ENCODE measurements around the gene STX17.

Gene STX17

GRCh38 chr9:99954819-99955218, 48.4 kb downstream of the STX17 start:
- in situ Hi-C loops (cut with MboI; ENCODE audit: low sequenced_read_pairs, unreplicated experiment): no loop called here
- peak; percentile 28 for DNase-seq (ENCODE audit: low spot score)
- TF ChIP-seq CTCF (IDR thresholded peaks at IDR 0.05; ENCODE audit: borderline replicate concordance, control extremely low read depth, extremely low read depth, insufficient read depth, missing control alignments): no peak

DNA sequence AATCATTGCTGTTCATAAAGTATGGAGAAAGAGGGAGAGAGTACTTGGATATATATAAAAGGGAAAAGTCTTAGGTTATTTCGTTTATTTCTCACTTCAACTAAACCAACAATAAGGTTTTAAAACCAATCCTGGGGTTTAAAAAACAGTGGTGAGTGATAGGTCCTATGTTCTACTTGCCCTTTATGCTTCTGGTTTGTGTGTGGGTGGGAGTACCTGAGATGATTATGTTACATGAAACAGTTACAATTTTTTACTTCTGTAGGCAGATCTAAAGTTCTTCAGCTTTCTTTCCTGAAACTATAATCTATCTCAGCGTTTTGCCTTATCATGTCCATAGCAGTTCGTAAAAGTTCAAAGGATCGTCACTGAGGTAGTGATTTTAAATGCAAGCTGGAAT, 49.2 kb downstream of the STX17 start:
- in situ Hi-C loops (cut with MboI; ENCODE audit: low sequenced_read_pairs, unreplicated experiment): no loop called here
- DNase-seq (ENCODE audit: low spot score): peak; percentile 9
- TF ChIP-seq CTCF (IDR thresholded peaks at IDR 0.05; ENCODE audit: borderline replicate concordance, control extremely low read depth, extremely low read depth, insufficient read depth, missing control alignments): no peak

DNA sequence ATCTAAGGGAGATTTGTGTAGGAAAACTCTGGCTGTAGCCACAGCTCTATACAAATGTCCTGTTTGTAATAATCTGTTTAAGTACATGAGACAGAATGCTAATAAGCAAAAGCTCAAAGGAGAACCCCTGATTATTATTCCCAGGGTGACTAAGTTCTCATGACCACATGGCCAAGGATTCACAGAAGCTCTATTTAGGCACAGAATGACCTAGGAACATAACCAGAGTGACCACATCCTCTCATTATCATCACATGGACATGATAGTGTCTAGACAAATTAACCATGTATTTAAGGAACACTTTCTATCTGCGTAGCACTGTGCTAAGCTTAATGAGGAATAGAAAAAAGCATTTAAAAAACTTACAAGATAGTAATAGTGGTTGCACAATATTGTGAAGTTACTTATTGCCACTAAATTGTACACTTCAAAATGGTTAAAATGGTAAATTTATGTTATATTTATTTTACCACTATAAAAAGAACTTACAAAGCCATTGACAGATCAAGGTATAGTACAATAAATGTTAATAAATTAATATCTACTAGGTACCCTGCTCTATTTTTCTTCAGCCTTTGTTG, 56.3 kb downstream of the STX17 start:
- in situ Hi-C loops (cut with MboI; ENCODE audit: low sequenced_read_pairs, unreplicated experiment): no loop called here
- no peak for DNase-seq (ENCODE audit: low spot score)
- TF ChIP-seq CTCF (IDR thresholded peaks at IDR 0.05; ENCODE audit: borderline replicate concordance, control extremely low read depth, extremely low read depth, insufficient read depth, missing control alignments): no peak

DNA sequence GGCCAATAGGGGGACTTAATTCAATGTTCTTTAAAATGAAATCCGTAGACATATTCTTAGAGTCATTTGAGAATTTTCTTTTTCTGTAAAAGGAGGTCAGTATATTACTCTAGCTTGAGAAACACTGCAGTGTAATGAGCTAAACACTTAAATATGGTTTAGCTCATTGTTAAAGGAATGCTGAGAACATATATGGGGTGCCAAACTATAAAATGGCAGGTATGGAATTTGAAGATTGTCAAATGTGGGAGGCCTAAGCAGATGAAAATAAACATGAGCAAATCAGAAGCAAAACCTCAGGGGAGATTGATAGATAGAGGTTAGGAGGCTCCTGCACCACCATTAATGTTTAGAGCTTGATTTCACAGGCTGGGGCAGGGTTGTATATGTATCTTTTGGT, 57.9 kb downstream of the STX17 start:
- DNase-seq (ENCODE audit: low spot score): no peak
- TF ChIP-seq CTCF (IDR thresholded peaks at IDR 0.05; ENCODE audit: borderline replicate concordance, control extremely low read depth, extremely low read depth, insufficient read depth, missing control alignments): no peak
- in situ Hi-C loops (cut with MboI; ENCODE audit: low sequenced_read_pairs, unreplicated experiment): no loop called here

DNA sequence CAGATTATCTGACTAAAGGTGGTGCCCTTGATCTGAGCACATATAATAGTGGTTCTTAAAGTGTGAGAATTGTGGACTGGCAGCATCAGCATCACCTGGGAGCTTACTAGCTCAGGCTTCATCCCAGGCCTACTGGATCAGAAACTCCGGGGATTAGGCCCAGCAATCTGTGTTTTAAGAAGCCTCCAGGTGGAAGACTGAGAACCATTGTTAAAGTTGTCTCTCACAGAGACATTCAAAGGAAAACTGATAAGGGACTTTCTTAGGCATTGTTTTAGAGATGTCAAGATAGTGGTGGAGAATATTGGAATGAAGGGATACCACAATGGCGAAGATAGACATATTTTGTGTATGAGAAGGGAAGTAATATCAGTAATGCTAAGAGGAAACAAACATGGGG, 59.5 kb downstream of the STX17 start:
- in situ Hi-C loops (cut with MboI; ENCODE audit: low sequenced_read_pairs, unreplicated experiment): no loop called here
- DNase-seq (ENCODE audit: low spot score): no peak
- no peak for TF ChIP-seq CTCF (IDR thresholded peaks at IDR 0.05; ENCODE audit: borderline replicate concordance, control extremely low read depth, extremely low read depth, insufficient read depth, missing control alignments)

GRCh38 chr9:99966716-99967115, 60.3 kb downstream of the STX17 start:
- in situ Hi-C loops (cut with MboI; ENCODE audit: low sequenced_read_pairs, unreplicated experiment): no loop called here
- TF ChIP-seq CTCF (IDR thresholded peaks at IDR 0.05; ENCODE audit: borderline replicate concordance, control extremely low read depth, extremely low read depth, insufficient read depth, missing control alignments): no peak
- DNase-seq (ENCODE audit: low spot score): no peak

DNA sequence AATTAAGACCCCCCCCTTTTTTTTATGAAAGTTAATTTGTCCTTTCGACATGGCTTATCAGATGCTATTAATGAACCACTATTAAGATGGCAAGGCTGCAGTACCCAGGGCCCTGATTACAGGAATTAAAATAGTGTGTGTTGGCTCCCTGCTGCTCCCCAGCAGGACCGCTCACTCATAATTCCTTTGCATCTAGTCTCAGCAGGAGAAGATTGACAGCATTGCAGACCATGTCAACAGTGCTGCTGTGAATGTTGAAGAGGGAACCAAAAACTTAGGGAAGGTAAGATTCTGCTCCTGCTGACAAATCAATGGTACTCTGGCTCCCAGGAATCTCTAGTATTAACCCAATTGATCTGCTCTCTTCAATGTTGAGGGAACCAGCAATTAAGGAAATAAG, 61.0 kb downstream of the STX17 start:
- no peak for TF ChIP-seq CTCF (IDR thresholded peaks at IDR 0.05; ENCODE audit: borderline replicate concordance, control extremely low read depth, extremely low read depth, insufficient read depth, missing control alignments)
- in situ Hi-C loops (cut with MboI; ENCODE audit: low sequenced_read_pairs, unreplicated experiment): no loop called here
- DNase-seq (ENCODE audit: low spot score): no peak

Measured in GM13976 (cell line).